Measurements from ENCODE around the gene KCTD16.

The KCTD16 gene

DNA sequence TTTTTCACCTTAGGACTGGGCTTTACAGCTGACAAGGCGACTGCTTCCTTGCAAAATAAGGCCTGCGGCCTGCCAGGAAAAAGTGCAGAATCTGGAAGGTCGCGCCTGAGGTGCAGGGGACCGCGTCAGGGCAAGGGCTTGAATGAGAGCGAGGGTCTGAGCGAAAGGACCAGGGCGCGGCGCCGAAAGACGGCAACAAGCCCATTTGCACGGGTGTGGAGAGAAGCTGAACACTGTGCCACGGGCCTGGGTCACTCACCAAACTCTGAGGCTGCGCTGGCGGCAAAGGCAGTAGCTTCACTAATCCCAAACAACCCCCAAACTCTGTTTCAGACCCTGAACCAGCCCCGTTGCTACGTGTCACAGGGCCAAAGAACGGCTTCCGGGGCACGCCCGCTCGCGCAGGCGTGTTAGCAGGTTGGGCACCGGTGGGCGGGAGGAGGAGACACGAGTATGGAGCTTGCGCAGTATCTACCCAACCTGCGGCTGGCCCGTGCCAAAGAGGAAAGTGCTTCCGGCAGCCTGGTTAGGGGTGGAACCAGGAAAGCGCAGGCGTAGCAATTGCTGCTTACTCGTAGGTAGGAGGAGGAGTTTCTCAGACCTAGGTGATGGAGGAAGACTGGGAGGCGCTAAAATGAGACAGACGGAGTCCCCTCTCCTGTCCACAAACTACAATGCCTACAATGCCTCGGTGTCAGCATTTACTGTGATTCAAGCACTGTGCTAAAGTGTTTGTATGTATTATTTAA, at the start of gene KCTD16, which contains the start of gene YIPF5:
TSS of gene KCTD16 (plus strand) at position 598 of the 749 bp plus-strand sequence.
TSS of gene YIPF5 (minus strand) at position 384 of the 749 bp plus-strand sequence. CDS start 704 bp downstream, outside the sequence.
- DNase-seq: peak; percentile 87

DNA sequence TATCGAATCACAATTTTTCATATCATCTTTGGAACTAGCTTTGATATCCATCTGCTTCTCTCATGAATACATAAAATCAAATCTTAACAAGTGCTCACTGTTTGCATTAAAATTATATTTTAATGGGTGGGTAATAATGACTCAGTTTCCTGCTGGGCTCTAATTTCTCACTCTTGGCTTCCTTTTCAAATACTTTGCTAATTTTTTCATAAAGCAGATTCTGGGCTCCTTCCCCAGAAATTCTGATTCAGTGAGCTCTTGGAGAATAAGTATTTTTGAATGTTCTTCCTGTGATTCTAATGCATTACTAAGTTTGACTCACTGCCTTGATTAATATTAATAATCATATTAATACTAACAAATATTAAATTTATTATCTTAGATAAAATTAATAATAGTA, 49.1 kb upstream of the KCTD16 start:
- no peak for DNase-seq

DNA sequence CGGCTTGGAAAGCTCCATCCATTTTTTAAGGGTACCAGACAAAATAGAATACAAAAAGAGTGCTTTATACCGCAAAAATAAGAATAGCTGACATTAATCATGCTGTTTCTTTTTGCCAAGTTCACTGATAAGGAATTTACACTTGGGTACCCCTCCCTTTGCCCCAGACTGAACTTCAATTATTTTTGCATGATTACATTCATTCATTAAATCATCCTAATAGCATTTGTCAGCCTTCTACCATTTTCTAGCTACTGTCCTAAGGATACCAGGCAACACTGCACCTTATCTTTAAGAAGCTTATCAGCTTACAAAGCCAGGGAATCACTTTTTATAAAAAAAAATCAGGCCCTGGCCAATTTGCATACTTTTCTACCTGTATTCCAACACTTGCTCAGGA, 48.6 kb upstream of the KCTD16 start:
- DNase-seq: no peak

DNA sequence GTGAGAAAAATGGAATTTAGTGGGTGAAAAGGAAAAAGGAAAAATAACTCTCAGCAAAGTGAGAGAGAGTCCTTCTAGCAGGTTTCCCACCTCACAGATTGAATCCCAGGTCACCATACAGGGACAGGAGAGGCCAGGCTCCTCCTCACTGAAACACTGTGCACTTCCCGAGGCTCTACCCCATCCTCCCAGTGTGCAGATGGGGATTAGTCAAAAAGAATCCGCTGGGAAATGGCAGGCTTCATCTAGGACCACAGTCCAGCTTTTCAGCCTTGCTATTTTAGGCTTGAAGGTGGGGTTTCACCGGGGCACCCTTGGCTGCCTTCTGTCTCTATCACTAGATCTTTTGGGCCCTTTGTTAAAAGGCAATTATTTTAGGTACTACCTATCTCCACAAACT, 48.0 kb upstream of the KCTD16 start:
- no peak for DNase-seq

DNA sequence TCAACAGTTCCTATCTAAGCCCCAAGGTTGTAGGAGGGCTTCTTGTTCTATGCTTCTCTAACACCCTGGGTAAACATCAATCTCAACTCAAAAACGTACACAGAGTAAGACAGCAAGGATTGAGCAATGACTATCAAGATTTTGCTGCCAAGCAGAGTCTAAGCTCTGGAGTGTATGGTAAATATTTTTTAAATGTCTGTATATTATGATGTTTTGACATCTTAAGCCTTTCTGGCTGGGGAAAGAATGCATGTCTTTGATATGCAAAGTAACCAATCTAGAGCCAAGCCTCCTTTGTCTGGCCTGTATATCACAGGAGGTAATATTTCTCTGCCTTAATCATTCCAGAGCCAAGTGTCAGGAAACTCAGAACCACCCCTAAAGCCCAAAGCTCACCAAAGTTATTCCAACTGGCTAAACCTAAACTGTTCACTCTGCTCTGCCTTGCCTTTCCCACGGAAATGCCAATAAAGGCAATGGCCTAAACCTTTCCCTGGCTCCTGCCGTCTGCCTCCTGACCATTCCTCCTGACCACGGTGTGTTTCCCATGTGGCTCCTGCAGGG, 45.4 kb upstream of the KCTD16 start:
- no peak for DNase-seq

DNA sequence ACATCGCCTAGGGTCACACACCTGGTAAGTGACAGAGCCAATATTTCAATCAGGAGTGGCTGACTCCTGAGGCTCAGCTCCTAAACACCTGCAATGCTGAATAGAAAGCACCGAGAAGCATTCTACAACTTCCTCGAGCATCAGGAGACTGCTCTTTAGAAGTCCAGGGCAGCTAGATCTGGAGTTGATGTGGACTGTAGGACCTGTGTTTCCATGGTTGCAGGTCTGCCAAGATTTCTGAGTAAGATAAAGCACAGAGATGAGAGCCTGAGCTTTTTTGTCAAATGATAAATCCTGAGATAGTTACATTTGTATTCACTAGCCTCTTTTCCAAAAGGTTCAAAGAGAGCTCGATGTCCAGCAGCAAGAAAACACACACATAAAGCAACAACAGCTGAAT, 44.0 kb upstream of the KCTD16 start:
- DNase-seq: no peak

DNA sequence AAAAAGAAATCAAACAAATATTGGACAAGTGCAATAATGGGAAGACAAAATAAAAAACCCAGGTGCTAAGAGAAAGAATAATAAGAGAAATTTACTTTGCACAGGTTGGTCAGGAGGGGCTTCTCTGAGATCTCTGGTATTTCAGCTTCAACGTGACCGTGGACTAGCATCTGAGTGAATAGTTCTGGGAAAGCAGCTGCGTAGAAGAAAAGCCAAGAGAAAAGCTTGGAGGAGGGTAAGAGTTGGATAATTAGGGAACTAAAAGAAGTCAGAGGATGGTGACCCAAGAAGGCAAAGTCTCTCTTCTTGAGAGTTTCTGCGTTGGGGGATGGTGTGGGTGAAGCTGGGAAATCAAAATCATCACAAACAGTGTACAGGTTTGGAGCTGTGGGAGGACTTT, 41.8 kb upstream of the KCTD16 start:
- DNase-seq: no peak

DNA sequence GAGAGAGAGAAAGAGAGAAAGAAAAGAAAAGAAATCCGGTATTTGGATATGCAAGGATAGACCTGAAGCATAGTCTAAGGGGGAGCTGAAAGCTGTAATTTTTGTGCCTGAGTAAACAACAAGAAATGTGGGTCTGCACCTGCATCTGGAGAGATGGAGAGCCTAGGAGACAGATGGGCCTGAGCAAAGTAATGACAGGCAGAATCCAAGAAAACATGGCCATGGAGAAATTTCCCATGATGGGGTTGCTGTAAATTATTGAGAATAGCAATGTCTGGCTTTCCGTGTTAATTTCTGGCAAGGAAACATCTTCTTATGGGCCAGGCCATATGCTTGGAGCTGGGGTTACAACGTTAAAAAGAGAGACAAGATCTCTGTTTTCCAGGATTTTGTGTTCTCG, 40.4 kb upstream of the KCTD16 start:
- no peak for DNase-seq

DNA sequence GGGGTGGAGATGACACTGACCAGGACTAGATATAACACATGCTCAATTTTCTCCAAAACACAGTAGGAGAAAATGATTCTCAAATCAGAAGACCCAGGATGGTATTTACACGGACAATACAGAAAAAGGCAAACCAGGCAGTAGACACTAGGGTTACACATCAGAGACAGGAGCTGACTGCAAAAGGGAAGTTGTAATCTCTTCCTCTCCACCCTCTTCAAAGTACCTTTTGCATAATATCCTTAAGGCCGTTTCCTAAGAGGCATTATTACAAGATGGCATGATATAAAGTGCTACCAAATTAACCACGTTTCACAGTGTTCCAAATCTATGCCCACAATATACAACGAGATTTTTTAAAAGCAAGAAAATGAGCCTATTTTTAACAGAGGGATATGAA, 39.4 kb upstream of the KCTD16 start:
- no peak for DNase-seq

DNA sequence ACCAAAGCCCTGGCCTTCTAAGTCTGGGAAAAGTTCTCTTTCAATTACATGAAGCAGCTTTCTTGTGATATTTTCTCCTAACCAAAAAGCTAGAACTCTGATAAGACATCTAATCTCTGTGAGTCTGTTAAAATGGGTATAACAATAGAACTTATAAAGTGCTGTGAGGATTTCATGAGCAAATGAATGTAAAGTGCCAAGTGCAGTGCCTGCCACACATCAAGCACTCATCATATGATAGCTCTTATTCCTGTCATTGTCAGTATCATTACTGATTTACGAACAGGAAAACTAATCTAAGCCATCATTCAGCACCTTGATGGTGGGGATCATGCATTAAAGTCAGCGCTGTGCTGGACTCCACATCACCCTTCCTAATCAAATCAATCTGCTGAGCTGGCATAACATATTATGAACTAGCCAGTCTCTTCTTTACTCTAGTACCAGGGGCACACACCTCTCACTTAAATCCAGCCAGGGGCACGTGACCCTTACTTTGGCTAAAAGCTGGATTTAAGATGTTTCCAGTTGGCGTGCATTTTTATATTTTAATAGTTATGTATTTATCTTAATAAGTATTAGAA, 37.5 kb upstream of the KCTD16 start:
- DNase-seq: no peak

DNA sequence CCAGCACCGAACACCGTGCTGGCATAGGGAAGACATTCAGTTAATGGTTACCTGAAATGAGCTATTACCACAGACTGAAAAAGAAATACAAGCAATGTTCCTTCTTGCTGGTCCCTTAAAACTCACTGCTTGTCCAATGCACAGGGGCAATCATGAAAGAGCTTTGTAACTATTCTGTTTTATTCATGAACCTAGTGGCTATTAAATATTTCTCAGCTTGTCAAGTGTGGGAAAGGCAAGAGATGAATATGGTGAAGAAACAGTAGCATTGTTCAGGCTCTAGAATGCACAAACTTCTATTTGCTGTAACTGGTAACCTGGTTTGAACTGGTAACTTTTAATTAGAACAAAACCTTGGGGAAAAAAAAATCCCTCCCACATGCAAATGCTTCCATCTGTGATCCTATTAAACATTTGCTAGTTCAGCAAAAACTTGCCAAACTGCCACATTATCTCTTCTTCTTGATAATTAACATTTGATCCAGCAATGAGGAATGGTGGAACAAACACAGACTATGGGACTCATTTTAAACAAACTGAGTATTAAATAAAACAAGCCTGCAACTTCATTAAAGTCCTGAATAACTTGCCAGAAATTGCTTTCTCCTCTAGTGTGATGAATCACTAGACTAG, 36.4 kb upstream of the KCTD16 start:
- DNase-seq: no peak

DNA sequence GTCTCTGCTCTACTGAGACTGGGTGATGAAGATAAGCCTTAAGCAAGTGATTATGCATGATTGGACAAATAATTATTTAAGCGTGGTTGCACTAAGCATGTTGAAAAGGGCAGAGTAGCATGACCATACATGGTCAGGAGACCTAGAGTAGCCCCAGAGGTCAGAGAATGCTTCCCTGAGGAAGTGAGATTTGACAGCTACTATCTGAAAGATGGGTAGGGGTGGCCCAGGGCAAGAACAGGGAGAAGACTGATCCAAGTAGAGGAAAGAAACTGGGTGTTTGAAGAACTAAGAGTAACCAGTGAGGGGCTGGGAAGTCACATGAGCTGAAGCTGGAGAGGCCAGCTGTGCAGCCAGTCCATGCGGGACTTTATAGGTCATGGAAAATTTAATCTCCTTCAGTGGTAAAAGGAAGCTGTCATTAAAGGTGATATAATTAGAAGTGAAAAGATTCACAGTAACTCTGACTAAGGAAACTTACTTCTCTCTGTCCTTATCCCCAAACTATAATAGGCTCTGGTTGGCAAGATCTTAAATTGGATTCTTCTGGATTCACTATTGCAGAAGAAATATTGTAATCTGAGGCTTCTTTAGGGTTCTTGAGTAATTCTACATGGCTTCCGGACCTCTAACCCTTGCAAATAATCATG, 35.4 kb upstream of the KCTD16 start:
- DNase-seq: no peak

DNA sequence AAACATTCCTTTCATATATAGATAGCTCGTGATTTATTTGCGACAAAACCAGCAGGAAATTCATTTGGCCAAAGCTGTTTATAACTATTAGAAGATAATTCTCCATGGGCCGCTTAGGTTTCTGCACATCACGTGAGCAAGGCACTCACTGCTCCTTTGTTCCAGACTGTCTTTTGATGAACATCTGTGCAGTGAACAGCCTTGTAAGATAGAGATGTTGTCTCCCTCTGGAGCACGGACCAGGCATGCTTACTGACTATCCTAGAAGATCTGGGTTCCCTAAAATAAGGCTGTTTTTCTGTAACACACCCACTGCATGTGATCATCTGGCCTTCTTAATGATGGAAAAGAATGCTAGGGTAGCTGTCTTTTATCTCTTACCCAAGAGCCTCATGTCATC, 31.1 kb upstream of the KCTD16 start:
- DNase-seq: no peak

DNA sequence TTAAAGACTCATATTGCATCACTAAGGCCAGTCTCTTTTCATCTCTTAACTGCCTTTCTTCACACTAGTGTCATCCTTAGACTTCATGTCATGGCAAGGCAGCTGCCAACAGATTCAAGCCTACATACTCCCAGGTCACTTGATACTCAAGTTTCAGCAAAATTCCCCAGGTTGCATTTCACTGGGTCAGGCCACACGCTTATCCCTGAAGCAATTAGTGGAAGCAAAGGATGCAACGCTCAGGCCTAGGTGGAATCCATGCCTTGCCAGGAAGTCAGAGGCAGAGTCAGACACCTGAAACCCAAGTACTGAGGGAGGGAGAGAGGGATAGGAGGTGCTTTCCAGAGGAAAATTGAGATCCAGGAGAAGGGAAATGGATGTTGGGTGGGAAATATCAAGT, 29.1 kb upstream of the KCTD16 start:
- no peak for DNase-seq

DNA sequence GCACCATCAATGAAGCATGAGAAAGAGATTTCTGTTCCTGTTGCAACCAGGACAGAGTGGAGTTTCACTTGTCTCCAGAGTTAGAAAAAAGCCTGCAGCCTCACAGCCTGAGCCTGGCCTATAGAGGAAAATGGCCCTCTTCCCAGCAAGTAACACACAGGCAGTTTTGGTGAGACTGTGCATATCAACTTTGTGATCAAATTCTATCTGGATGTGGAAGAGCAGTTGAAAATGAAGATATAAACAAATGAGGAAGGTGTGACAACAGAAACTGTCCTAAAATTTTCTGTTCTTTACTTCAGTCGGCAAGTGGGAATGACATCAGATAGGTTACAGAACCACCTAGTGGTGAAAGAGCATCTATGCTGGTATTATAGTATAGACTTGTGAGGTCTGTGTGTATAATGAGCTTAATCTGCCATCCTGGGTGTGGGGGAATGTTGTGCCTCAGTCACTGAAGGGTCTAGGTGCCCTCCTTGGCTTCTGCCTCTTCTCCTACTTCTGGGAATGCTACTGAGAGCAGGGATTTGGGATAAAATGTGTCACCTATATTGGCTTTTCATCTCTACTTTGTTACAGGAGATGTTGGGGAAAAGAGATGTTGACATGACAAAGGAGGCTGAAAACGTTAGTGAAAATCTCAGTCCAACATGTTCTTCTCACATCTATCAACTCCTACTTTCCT, 28.4 kb upstream of the KCTD16 start:
- DNase-seq: no peak

DNA sequence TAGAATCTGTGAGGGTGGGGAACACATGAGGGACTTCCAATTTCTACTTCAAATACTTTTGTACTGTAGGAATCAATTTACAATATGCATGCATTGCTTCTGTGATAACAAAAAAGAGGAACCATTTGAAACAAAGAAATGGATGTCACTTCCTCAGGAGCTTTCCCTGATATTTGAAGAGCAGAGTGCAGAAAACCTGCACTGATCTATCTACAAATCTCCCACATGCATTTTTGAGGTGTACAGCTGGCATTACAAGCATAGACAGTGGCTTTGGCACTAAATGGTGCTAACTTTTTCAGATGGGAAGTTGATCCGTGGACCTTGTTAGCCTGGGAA, 27.9 kb upstream of the KCTD16 start:
- DNase-seq: no peak

DNA sequence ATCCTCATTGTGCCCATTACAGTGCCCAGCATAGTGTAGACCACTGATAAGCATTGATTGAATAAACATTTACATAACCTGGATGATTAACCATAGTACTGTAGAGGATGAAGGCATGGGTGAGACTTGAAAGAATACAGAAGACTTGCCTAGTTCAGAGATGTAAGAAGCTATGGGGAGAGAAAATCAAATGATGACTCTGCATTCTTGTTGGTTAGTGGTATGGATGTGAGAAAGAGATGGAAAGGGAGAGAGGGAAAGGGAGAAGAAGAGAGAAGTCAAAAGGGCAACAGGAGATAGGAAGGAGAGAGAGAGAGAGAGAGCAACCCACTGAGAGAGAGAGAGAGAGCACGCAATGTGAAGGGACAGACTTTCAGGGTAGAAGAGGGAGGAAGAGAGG, 27.0 kb upstream of the KCTD16 start:
- DNase-seq: no peak

DNA sequence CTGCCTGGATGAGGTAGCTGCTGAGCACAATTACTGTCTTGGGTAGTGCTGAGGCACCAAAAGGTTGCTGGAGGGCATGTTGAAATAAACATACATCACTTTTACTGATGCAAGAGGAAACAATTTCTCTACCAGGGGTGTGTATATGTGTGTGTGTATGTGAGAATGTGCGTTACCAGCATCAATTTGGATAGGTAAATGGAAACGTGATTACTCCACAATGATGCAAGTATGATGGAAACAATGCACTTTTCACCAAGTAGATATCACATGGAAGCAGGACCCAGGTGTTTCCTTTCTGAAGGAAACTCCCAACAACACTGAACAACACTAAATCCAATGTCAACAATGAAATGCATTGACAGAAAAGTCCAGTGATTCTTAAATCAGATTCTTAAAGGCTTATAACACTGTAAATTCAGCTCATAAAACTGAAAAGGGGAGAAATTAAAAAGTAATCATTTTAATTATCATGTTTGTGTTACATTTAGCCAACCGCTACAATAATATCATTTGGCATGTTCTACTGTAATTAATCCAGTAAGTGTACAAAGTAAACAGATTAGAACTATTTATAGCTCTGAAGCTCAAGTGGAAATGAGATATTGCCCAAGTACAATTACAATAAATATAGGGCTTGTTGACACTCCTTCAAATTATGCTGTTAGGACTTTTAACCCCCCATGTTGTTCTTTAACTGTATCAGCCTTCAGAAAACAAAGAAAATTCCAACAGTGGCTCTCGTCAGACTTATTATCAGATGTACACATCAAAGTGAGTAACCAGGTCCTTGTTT, 25.5 kb upstream of the KCTD16 start:
- DNase-seq: no peak

DNA sequence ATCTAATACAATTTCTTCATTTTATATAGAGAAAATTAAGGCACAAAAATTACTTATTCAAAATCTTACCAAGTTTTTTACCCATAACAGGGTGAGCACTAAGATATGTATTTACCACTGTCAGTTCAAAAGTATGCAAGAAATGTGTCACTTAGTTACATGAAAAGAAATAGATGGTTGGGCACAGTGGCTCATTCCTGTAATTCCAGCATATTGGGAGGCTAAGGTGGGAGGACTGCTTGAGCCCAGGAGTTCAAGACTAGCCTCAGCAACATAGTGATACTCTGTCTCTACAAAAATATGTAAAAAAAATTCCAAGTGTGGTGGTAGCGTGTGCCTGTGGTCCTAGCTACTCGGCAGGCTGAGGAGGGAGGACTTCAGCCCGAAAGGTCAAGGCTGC, 19.6 kb upstream of the KCTD16 start:
- no peak for DNase-seq

DNA sequence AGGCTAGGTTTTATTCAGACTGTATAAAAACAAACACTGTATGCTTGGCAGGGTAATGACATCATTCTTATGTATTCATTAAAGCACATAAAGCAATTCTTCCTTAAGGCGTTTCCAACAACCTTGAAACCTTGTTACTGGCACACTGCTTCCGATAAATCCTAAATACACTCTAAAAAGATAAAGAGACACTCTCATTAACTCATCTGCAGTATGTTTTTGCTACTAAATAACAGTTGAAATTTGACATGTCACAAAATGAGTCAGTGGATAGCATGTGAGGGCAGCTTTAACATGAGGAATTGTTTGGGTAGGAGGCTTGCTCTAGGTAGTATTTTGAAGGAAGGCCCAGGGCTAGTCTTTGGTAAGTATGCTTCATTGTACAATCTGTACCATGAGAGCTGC, 13.9 kb upstream of the KCTD16 start:
- DNase-seq: no peak

DNA sequence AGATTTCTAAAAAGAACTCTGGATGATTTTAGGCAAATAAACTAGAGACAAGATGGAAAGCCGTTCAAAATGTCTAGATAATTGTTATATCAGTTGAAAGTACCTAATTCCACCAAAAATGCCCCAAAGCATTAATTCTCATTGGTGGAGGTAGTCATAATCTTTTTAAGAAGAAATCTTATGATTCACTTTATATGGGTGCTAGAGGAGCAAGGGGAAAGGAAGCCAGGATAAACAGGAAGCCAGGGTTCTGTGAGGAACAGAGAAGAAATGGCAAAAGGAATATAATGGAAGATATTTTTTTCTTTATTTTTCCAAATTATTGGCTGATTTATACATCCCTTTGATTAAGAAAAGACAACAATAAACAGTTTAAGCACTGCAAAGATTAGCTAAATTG, 8.0 kb upstream of the KCTD16 start:
- no peak for DNase-seq

DNA sequence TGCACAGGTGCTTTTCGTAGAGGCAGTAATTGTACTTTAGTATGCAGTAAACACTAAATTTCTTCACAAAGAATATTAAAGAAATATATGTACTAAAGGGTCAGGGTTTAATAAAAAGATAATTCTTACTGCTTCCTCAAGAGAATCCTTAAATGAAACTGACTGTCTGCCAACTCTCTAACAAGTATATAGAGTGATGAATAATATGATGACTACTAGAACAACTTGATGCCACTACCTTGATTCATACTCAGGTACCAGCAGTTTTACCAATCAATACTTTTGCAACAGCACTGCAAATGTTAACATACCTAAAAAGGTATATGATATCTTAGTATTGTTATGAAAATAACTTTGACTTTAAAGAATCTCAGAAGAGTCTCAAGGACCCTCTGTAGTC, 4.0 kb upstream of the KCTD16 start:
- no peak for DNase-seq

All from DMS79 (cell line).